Stimulated activated CD4-positive, alpha-beta T cell treated with anti-CD3 and anti-CD28 coated beads, Interleukin-1b, Interleukin-23, amount 100 ng/mL, for 1 hour (primary cell): ENCODE data around the gene EDC3.
"Not testable (repeated sequence)": the region's sequence is repeated elsewhere in the genome, so short reads cannot be mapped to it uniquely, and the experiment has no call there.

Source experiments
- DNase-seq, 2 donors: peaks; one replicate each; pipeline ENCODE4 v3.0.0-alpha.2; 2020; ENCODE audit warnings: low read depth in 2 of 2

Gene EDC3, protein sequence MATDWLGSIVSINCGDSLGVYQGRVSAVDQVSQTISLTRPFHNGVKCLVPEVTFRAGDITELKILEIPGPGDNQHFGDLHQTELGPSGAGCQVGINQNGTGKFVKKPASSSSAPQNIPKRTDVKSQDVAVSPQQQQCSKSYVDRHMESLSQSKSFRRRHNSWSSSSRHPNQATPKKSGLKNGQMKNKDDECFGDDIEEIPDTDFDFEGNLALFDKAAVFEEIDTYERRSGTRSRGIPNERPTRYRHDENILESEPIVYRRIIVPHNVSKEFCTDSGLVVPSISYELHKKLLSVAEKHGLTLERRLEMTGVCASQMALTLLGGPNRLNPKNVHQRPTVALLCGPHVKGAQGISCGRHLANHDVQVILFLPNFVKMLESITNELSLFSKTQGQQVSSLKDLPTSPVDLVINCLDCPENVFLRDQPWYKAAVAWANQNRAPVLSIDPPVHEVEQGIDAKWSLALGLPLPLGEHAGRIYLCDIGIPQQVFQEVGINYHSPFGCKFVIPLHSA

GRCh38 chr15:74695597-74696397 lies at the start of gene EDC3:
EDC3 (minus strand) TSS chr15:74696024; CDS start chr15:74675124, 20,900 bp downstream.
- DNase-seq, result peak; percentile 46 to 74

GRCh38 chr15:74742422-74742821 lies 46.6 kb upstream of the EDC3 start:
- no peak for DNase-seq

DNA sequence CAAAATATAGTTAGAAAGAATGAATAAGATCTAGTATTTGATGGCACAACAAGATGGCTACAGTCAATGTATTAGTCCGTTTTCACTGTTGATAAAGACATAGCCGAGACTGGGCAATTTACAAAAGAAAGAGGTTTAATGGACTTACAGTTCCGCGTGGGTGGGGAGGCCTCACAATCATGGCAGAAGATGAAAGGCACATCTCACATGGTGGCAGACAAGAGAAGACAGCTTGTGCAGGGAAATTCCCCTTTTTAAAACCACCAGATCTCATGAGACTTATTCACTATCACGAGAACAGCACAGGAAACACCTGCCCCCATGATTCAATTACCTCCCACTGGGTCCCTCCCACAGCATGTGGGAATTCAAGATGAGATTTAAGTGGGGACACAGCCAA lies 42.4 kb upstream of the EDC3 start:
- DNase-seq, result not testable (repeated sequence)

- DNase-seq, result no peak
Observed at GRCh38 chr15:74735305-74735704, 39.5 kb upstream of the EDC3 start.

DNA sequence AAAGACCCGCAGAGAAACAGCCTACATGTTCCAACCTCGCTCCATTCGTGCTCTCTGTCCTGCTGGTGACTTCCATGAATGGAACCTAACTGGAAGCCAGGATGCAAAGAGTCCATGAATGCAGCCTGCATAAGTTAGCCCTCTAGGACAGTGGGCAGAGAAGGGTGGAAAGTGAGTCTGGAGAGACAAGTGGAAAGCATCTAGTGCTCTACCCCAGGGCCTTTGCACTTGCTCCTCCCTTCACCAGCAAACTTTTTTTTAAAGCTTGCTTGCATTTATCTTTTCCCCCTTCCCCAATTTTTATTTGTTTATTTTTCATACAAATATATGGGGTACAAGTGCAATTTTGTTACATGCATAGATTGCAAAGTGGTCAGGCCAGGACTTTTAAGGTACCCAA lies 37.4 kb upstream of the EDC3 start:
- DNase-seq, result no peak

GRCh38 chr15:74732846-74733245 lies 37.0 kb upstream of the EDC3 start:
- no peak for DNase-seq

DNA sequence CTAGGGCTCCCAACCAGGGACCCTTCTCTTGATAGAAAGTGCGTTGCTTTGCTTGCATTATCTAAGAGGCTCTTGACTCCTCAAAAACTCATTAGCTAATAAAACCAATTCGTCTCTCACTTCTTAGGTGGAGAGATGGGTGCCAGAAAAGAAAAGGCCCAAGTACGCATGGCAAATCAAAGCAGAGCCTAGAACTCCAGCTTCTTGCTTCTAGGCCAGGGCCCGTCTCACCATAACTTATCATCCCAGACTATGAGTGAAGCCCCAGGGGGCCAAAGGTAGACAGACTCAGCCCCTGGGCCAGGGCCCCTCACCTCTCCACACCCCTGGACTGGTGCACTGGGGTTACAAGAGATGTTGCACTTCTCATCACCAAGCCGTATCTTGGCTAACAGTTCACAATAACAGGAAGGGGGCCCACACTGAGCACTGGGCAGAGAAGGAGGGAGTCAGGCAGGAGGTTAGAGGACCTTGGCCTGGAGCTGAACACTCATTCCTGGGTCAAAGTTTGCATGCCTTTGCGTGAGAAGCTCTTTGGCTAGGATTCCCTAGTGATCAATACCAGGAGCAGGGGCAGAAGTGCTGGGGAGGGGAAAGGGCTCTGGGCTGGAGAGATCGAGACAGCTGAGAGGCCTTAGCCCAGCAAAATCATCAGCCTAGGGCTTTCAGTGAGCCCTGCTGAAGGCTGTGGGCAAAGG lies 34.9 kb upstream of the EDC3 start:
- no peak for DNase-seq

GRCh38 chr15:74729372-74729771 lies 33.5 kb upstream of the EDC3 start:
- DNase-seq, result not testable (repeated sequence)

DNA sequence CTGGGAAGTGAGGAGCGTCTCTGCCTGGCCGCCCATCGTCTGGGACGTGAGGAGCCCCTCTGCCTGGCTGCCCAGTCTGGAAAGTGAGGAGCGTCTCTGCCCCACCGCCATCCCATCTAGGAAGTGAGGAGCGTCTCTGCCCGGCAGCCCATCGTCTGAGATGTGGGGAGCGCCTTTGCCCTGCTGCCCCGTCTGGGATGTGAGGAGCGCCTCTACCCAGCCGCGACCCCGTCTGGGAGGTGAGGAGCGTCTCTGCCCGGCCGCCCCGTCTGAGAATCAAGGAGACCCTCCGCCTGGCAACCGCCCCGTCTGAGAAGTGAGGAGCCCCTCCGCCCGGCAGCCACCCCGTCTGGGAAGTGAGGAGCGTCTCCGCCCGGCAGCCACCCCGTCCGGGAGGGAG lies 32.9 kb upstream of the EDC3 start:
- not testable (repeated sequence) for DNase-seq

- no peak for DNase-seq
Observed at GRCh38 chr15:74727727-74728126, 31.9 kb upstream of the EDC3 start.

GRCh38 chr15:74726774-74727164 lies 30.9 kb upstream of the EDC3 start:
- DNase-seq, result no peak

GRCh38 chr15:74725845-74726773 lies 30.3 kb upstream of the EDC3 start:
- DNase-seq, result peak in 1 of 2 donors; percentile 30

DNA sequence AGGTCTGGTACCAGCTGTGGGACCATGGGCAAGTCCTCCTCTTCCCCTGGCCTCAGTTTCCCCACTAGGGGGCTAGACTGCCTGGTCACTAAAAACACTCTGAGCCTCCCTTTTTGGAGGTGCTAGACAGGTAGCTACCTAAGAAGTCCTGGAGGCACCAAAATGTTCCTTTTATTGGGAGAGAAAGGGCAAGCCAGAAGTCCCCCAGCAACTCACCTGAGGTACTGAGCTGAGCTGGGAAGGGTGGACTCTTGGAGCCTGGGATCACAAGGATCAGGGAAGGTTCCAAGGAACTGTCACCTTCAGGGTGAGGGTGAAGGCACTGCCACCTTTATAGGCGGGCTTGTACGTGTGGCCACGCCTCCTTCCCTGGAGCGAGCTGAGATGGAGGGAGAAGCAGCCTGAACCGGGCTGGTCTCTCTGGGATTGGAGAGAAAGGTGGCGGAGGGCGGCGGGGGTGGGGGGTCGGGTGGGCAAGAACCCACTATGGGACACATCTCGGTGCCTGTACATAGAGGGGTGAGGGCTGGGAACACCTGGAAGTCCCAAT lies 29.5 kb upstream of the EDC3 start, which contains the start of gene CYP1A1:
TSS of gene CYP1A1 (minus strand) at position 304 of the 550 bp plus-strand sequence. CDS start 2,431 bp downstream, outside the sequence.
- peak in 1 of 2 donors; percentile 18 for DNase-seq

DNA sequence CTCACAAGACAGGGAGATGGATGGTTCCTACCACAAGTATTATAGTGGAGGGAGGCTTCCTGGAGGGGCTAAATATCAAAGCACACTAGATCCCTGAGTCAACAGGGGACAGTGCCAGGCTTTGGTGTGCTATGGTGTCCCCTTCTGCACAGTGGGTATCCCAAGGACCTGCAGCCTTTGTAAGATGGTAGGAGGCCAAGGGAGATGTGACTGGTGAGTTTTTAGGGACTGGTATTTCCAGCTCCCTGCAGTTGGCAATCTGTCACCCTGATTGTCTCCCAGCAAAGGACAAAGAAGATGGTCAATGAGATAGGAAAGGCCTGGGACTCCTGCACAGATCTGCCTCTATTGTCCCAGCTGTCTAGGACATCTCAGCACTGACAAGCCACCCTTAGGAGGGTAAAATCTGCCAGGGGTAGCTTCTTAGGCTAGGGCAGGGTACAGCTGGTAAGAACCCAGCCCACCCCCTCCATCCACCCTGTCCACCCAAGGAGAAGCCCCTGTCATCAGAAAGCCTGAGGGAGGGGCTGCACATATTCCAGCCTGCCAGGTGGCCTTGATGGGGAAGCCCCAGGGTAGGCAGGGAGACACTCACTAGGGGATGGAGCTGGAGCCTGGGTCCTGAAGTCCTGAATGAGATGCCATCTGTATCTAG lies 28.9 kb upstream of the EDC3 start:
- DNase-seq, result no peak

DNA sequence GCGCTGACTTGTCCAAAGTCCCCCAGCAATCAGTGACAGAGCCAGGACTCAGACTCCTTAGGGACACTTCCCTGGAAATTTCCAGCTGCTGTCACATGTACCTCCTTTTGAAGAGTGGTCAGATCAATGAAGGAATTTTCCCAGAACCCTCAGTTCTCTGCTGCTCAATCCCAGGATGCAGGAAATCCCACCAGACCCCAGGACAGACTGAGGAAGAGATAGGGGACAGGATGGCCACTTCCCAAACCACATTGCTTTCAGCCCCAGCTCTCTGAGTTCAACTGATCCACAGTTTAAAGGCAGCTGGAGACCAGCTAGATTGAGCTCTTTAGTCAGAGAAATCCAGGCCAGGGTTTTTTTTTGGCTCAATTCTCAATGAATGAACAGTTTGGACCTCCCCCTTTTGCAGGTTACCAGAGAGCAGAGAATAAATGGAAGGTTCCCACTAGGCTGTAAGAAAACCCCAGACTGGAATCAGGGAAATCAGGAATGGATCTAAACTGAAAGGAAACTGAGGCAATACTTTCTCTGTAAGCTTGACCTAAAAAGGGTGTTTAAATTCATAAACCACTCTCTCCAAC lies 28.0 kb upstream of the EDC3 start:
- DNase-seq, result no peak

DNA sequence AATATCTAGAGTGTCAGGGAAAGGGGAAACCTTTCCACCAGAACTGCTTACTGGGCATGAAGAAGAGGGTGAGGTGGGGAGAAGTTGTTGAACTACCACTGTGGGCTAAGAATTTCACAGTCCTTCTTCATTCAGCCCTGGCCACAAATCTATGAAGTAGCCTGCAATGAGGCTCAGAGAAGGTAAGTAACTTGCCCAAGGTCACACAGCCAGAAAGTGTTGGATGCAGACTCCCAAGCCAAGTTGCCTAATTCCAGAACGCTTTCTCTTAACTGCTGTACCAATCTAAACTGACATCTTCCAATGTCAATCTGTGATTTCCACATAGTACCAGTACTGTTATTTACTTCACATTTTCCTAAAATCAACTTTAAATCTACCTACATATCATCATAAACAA lies 27.4 kb upstream of the EDC3 start:
- no peak for DNase-seq

DNA sequence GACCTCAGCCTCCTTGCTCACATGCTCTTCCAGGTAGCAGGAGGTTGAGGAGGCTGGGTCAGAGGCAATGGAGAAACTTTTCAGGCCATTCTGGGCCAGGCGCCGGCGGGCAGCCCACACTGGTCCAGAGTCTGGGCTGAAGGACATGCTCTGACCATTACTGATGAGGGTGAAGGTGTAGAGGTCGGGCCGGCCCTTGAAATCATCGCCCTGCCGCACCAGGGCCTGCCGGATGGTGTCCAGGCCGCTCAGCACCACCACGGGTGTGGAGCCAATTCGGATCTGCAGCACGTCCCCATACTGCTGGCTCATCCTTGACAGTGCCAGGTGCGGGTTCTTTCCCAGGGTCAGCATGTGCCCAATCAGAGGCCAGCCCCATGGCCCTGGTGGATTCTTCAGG lies 26.8 kb upstream of the EDC3 start:
- no peak for DNase-seq

- DNase-seq, result no peak
Observed at GRCh38 chr15:74716651-74717050, 20.8 kb upstream of the EDC3 start.

GRCh38 chr15:74712311-74712710 lies 16.5 kb upstream of the EDC3 start:
- no peak for DNase-seq
